Right lobe of liver (tissue), 4 donors: ENCODE results near the gene MEI1.

ENCODE experiments used
- CTCF ChIP-seq, 4 donors: fragments of 200-600 bp in 3 of 4; fragments of 450-650 bp in 1 of 4; IDR thresholded peaks; one replicate each; pipeline versions ENCODE4 v1.5.1 to v1.8.0; 2016 to 2022; ENCODE audit warnings: antibody characterized with exemption in 4 of 4, mild to moderate bottlenecking in 2 of 4
- POLR2A ChIP-seq: fragments of 450-650 bp; IDR thresholded peaks from one replicate; pipeline ENCODE4 v1.6.1; 2017; ENCODE audit warnings: antibody characterized with exemption, mild to moderate bottlenecking
- donor health status: DM: no; HTN: no; CAD: no.
- donor health status: DM: no; HTN: no; CAD: no.
- donor health status: DM: no; HTN: yes; CAD: no.

- TF ChIP-seq POLR2A: no peak
- TF ChIP-seq CTCF (IDR thresholded peaks at IDR 0.05): no peak
These were observed 67.2 kb downstream of the MEI1 start for GRCh38 chr22:41766476-41766875.
